K562 (cell line): ENCODE measurements around the gene GRB10. TPM values are rescaled to one million over a fixed set of nuclear protein-coding genes. Genes with fewer than 3 reads are reported as not detected.
A peak's percentile ranks its signal among the peaks of the same experiment; 100 is the strongest.

ENCODE experiments used
- ATAC-seq: fragments of 200-7000 bp; cut with Tn5 transposase; 3 replicates; pipeline ENCODE4 v1.9.1; 2020; ENCODE audit warnings: moderate library complexity
- BruUV-seq: library from RNA; stranded (reverse); fragments of 400-500 nt; replicated peaks from 2 replicates; lab custom pipeline; 2021; lab: Mats Ljungman, UMichigan
- CTCF ChIA-PET: fragments of 300-600 bp; formaldehyde crosslinking; extraction: SDS; loops from one replicate; lab custom pipeline; 2021; ENCODE audit warnings: low intra/inter-chr PET ratio; lab: Yijun Ruan, JAX
- POLR2A ChIA-PET: fragments of 300-600, 350-650 bp; sonication (Branson Sonifier 250); formaldehyde crosslinking; extraction: SDS; loops from one replicate; lab custom pipeline; 2021; ENCODE audit warnings: antibody characterized with exemption, inconsistent platforms; lab: Yijun Ruan, JAX
- DNase-seq, 4 experiments: peaks; one replicate each; pipeline versions ENCODE4 v3.0.0 to v3.0.0-alpha.2; 2011 to 2018; ENCODE audit warnings: low spot score in 3 of 4, mixed read lengths in 3 of 4; ENCODE audit errors: extremely low read depth in 1 of 4
- FAIRE-seq: peaks from 2 replicates; lab custom pipeline; 2011; peaks lifted over from hg19 to GRCh38; lab: Jason Lieb, UNC
- H2AFZ ChIP-seq: 2 replicates; pipeline ENCODE4 v1.6.0; 2011; ENCODE audit warnings: low read depth, low read length, control low read depth, inconsistent platforms
- H3K27ac ChIP-seq: fragments of 200-600 bp; 3 replicates; pipeline ENCODE4 v1.8.0; 2011; ENCODE audit warnings: low read depth, mild to moderate bottlenecking, control low read depth, inconsistent platforms, low read length, moderate library complexity, mixed read lengths; ENCODE audit errors: extremely low read depth
- H3K27me3 ChIP-seq, 2 experiments: fragments of 300-600 bp in 1 of 2; 2 replicates in 1 of 2; 3 replicates in 1 of 2; pipeline versions ENCODE4 v1.6.0 to v1.8.0; 2011; ENCODE audit warnings: inconsistent platforms in 2 of 2, low read length in 2 of 2, mild to moderate bottlenecking in 1 of 2, mixed read lengths in 1 of 2, moderate library complexity in 1 of 2; ENCODE audit not compliant: control insufficient read depth in 2 of 2, insufficient read depth in 2 of 2
- H3K36me3 ChIP-seq: fragments of 300-600 bp; 3 replicates; pipeline ENCODE4 v1.8.0; 2011; ENCODE audit warnings: mild to moderate bottlenecking, low read length, inconsistent platforms; ENCODE audit not compliant: control insufficient read depth, insufficient read depth
- H3K4me1 ChIP-seq, 2 experiments: fragments of 200-600 bp in 1 of 2; replicated peaks in 1 of 2; 2 replicates in 1 of 2; 3 replicates in 1 of 2; pipeline versions ENCODE4 v1.5.1 to v1.8.0; 2011; ENCODE audit warnings: inconsistent platforms in 2 of 2, low read length in 2 of 2, mild to moderate bottlenecking in 1 of 2, mixed read lengths in 1 of 2, moderate library complexity in 1 of 2; ENCODE audit not compliant: control insufficient read depth in 2 of 2, insufficient read depth in 2 of 2
- H3K4me2 ChIP-seq: 2 replicates; pipeline ENCODE4 v1.6.1; 2011; ENCODE audit warnings: low read length, control low read depth, inconsistent platforms, mixed read lengths; ENCODE audit not compliant: insufficient read depth
- H3K4me3 ChIP-seq: fragments of 200-600 bp; sonication (generic), shearing (Covaris generic); 2 replicates; pipeline ENCODE4 v1.5.1; 2016; ENCODE audit warnings: control low read depth, inconsistent platforms
- H3K79me2 ChIP-seq: fragments of 200-600 bp; 3 replicates; pipeline ENCODE4 v1.8.0; 2011; ENCODE audit warnings: low read length, inconsistent platforms; ENCODE audit not compliant: control insufficient read depth, insufficient read depth
- H3K9ac ChIP-seq, 2 experiments: 2 replicates each; pipeline versions ENCODE4 v1.6.0 to v1.6.1; 2011; ENCODE audit warnings: low read depth in 2 of 2, low read length in 2 of 2, control low read depth in 1 of 2, inconsistent platforms in 1 of 2, mild to moderate bottlenecking in 1 of 2, mixed read lengths in 1 of 2; ENCODE audit not compliant: insufficient read depth in 1 of 2
- H3K9me1 ChIP-seq: one replicate; pipeline ENCODE4 v1.6.0; 2011; ENCODE audit warnings: inconsistent platforms, mild to moderate bottlenecking, low read length, moderate library complexity; ENCODE audit not compliant: control insufficient read depth, insufficient read depth
- H3K9me3 ChIP-seq: replicated peaks from 2 replicates; pipeline ENCODE4 v1.5.1; 2011; ENCODE audit warnings: low read depth, low read length, inconsistent platforms; ENCODE audit not compliant: control insufficient read depth, insufficient read depth
- H4K20me1 ChIP-seq: replicated peaks from 2 replicates; pipeline ENCODE4 v1.6.1; 2011; ENCODE audit warnings: low read length, inconsistent platforms, mixed read lengths; ENCODE audit not compliant: control insufficient read depth, insufficient read depth
- RBM22 ChIP-seq: fragments of 200-400 bp; formaldehyde crosslinking; IDR thresholded peaks from 2 replicates; pipeline ENCODE4 v1.6.1; 2018; ENCODE audit warnings: low read length, low read depth; ENCODE audit not compliant: poor library complexity, severe bottlenecking
- WGBS: fragments of 100-300 bp; shearing (Covaris generic); methylation state at CpG from one replicate; pipeline ENCODE4 v1.1.6; 2016; ENCODE audit warnings: low coverage, mixed read lengths; ENCODE audit not compliant: insufficient coverage; ENCODE audit errors: missing lambda C conversion rate; 5-methylcytosine and 5-hydroxymethylcytosine counted together
- in situ Hi-C: fragments of 300-500 bp; cut with MboI; formaldehyde crosslinking; loops from 4 replicates; pipeline ENCODE4 v1.15.0; 2018; ENCODE audit warnings: inconsistent platforms, mixed read lengths
- intact Hi-C: fragments of 100-400 bp; cut with micrococcal nuclease; formaldehyde crosslinking; loops from 2 replicates; pipeline ENCODE4 v1.14.2; 2022
- polyA plus RNA-seq, 8 experiments: library from polyadenylated mRNA; depleted of rRNA in 4 of 8; stranded (reverse) in 5 of 8; unstranded in 3 of 8; fragments of >200 nt; fragmentation: Nextera tagmentation in 2 of 8; fragmentation: Illumina TruSeq in 1 of 8; extraction: Ambion mirVana in 2 of 8; extraction: Trizol in 1 of 8; gene quantifications; 2 replicates each; pipeline versions ENCODE4 v1.2.1 to v1.2.3, GENCODE V29; 2011 to 2014; ENCODE audit warnings: inconsistent platforms in 1 of 8, missing spikeins in 1 of 8
- total RNA-seq, 7 experiments: library from RNA; depleted of rRNA in 6 of 7; stranded (reverse); fragments of >200 nt in 6 of 7; fragmentation: Illumina TruSeq in 2 of 7; extraction: Trizol in 2 of 7; gene quantifications; 2 replicates each; pipeline versions ENCODE4 v1.2.1 to v1.2.3, GENCODE V29; 2011 to 2021; ENCODE audit warnings: low replicate concordance in 1 of 7
- TF ChIP-seq, protein P1 (sequence below): fragments of 450-650 bp; IDR thresholded peaks from one replicate; pipeline ENCODE4 v1.6.1; 2018; ENCODE audit warnings: mild to moderate bottlenecking, moderate library complexity; ENCODE audit not compliant: partially characterized antibody

GRB10 gene
- total and polyA plus RNA-seq, 9 of the 15 experiments (the other 6 are each of a cell fraction or from before 2014, with no cell fraction given): 8.9 to 88.5 (median 40.7) TPM

DNA sequence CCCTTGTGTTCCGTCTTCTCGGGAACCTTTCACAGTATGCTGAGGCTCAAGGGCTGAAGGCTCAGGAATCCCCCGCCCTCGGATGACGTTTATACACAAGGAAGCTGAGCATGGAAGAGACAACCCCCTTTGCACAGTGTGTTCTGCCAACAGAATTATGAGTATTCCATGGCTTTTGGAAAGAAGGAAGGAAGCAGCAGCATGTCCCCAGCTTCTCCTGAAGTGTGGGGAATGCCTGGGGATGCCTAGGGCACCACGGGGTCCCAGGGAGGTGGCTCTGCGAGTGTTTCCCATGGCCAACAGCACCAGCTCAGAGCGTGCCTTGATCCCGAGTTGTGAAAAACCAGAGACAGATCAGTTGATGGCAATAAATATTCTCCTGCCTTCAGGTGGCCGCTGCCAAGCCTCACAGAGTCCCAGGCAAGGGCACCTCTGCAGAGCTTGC is 128.7 kb downstream of the GRB10 start:
- BruUV-seq: no TSS peak
- no peak for DNase-seq

More for the DNA sequence above, 128.7 kb downstream of the GRB10 start:
- H3K4me2 ChIP-seq: no peak overlapping the region
- POLR2A ChIA-PET: interaction anchor here (0.6 to 1.2 kb wide), 4 partner anchors 9 to 183 kb away, joined by 3 read pairs; no protein-coding TSS in a partner anchor
- H4K20me1 ChIP-seq: no peaks in the 10 kb centered on the region
- H3K4me1 ChIP-seq: no peaks in the 10 kb centered on the region
- intact Hi-C loops (no loop called here), in situ Hi-C loops (no loop called here)
- no peak for ATAC-seq
- CTCF ChIA-PET: no interaction called here
- H3K4me3 ChIP-seq: no peak overlapping the region
- no peak for FAIRE-seq
- no peak overlapping the region for H2AFZ ChIP-seq
- TF ChIP-seq, protein P1, sequence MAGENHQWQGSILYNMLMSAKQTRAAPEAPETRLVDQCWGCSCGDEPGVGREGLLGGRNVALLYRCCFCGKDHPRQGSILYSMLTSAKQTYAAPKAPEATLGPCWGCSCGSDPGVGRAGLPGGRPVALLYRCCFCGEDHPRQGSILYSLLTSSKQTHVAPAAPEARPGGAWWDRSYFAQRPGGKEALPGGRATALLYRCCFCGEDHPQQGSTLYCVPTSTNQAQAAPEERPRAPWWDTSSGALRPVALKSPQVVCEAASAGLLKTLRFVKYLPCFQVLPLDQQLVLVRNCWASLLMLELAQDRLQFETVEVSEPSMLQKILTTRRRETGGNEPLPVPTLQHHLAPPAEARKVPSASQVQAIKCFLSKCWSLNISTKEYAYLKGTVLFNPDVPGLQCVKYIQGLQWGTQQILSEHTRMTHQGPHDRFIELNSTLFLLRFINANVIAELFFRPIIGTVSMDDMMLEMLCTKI: no peak
- TF ChIP-seq RBM22: peak; percentile 41
- TF ChIP-seq, all 486 proteins: peak for 1
- no peak overlapping the region for H3K27ac ChIP-seq
- H3K79me2 ChIP-seq: no peaks in the 10 kb centered on the region
- no peaks in the 10 kb centered on the region for H3K9me1 ChIP-seq
- no peak overlapping the region for H3K9ac ChIP-seq
- no peaks in the 10 kb centered on the region for H3K9me3 ChIP-seq
- no peaks in the 10 kb centered on the region for H3K27me3 ChIP-seq
- H3K36me3 ChIP-seq: peaks cover 13% of the 10 kb centered on the region
- WGBS: 88% methylated on average over 7 of the region's 10 CpGs
